Heart left ventricle (tissue), 16 donors: ENCODE data around the gene EML1. TPM values are rescaled to one million over a fixed set of nuclear protein-coding genes. Genes with fewer than 3 reads are reported as not detected.

Experiments used
- ATAC-seq, 4 donors: fragments of 200-7000 bp; cut with Tn5 transposase; one replicate each; pipeline ENCODE4 v1.9.1; 2020 to 2022; ENCODE audit warnings: moderate library complexity in 4 of 4, mild to moderate bottlenecking in 3 of 4, moderate number of reproducible peaks in 1 of 4
- DNase-seq, 5 donors: peaks; one replicate each; pipeline ENCODE4 v3.0.0-alpha.2; 2020
- H3K27ac ChIP-seq, 12 donors: fragments of 200-600 bp; sonication (generic) in 4 of 12; one replicate each; pipeline versions ENCODE4 v1.5.0 to v1.8.0; 2016 to 2022; ENCODE audit warnings: mild to moderate bottlenecking in 2 of 12
- H3K27me3 ChIP-seq, 9 donors: fragments of 200-600 bp; sonication (generic) in 2 of 9; one replicate each; pipeline versions ENCODE4 v1.5.1 to v1.8.0; 2016 to 2022; ENCODE audit warnings: mild to moderate bottlenecking in 3 of 9
- H3K36me3 ChIP-seq, 9 donors: fragments of 200-600 bp; sonication (generic) in 2 of 9; one replicate each; pipeline versions ENCODE4 v1.5.0 to v1.8.0; 2018 to 2022; ENCODE audit warnings: mild to moderate bottlenecking in 2 of 9
- H3K4me1 ChIP-seq, 12 donors: fragments of 200-600 bp; sonication (generic) in 4 of 12; one replicate each; pipeline versions ENCODE4 v1.5.0 to v1.8.0; 2016 to 2022; ENCODE audit warnings: mild to moderate bottlenecking in 3 of 12
- H3K4me3 ChIP-seq, 12 donors: fragments of 200-600 bp; sonication (generic) in 4 of 12; one replicate each; pipeline versions ENCODE4 v1.5.0 to v1.8.0; 2017 to 2022; ENCODE audit warnings: mild to moderate bottlenecking in 9 of 12, moderate library complexity in 4 of 12
- H3K9me3 ChIP-seq, 12 donors: fragments of 200-600 bp; sonication (generic) in 4 of 12; one replicate each; pipeline versions ENCODE4 v1.5.0 to v1.8.0; 2016 to 2022; ENCODE audit warnings: mild to moderate bottlenecking in 1 of 12
- CTCF ChIP-seq, 12 donors: fragments of 200-600 bp; sonication (generic) in 4 of 12; IDR thresholded peaks; one replicate each; pipeline versions ENCODE4 v1.5.0 to v1.8.0; 2018 to 2022; ENCODE audit warnings: antibody characterized with exemption in 12 of 12, mild to moderate bottlenecking in 5 of 12
- POLR2A ChIP-seq, 2 donors: fragments of 450-650 bp; IDR thresholded peaks; one replicate each; pipeline ENCODE4 v1.6.1; 2017; ENCODE audit warnings: antibody characterized with exemption in 2 of 2, mild to moderate bottlenecking in 2 of 2, moderate library complexity in 2 of 2
- WGBS, 4 donors: extraction: QIAGEN DNeasy Blood & Tissue Kit in 2 of 4; methylation state at CpG; one replicate each; pipeline versions ENCODE4 v1.1.5 to v1.1.7; 2013 to 2018; 5-methylcytosine and 5-hydroxymethylcytosine counted together
- intact Hi-C, 10 donors: fragments of 100-400 bp; cut with DNase I; formaldehyde crosslinking; loops; one replicate each; pipeline versions ENCODE4 v1.11.1 to v1.14.2; 2022
- polyA plus RNA-seq, 2 donors: library from polyadenylated mRNA; stranded (reverse); fragments of 200-250 nt; gene quantifications; one replicate each; pipeline ENCODE4 v1.2.3, GENCODE V29; 2013
- total RNA-seq, 9 donors: library from RNA; depleted of rRNA in 2 of 9; stranded (reverse); fragments of >200 nt in 2 of 9; fragmentation: NEBNext Ultra II Directional in 3 of 9; extraction: Animal tissue kit (Norgen Biotek cat#: 25700) in 3 of 9; gene quantifications; one replicate each; pipeline versions ENCODE4 v1.1.0 to v1.2.4, GENCODE V29; 2016 to 2023
- donor health status: ischemic (EF 13 %, LVEDD 7.1; RV severe dilation, severe dysfunction).
- donor health status: healthy with polysubstance abuse.
- donor health status: DM: no; HTN: yes; CAD: no.
- donor health status: DM: no; HTN: no; CAD: no.
- donor health status: ischemic (EF 25% LVEDD 6.9; RV normal size, moderate dysfunction).
- donor health status: ischemic (EF 25% LVEDD 5.7; RV mildly dilated, moderate dysfunction).
- donor health status: healthy.
- donor health status: DM: yes; HTN: yes; CAD: no.
- donor health status: ischemic (EF 35%, LVEDD 5.7; RV mildly dilated, moderate dysfunction).
- donor health status: nonischemic (EF 11% LVEDD 7.7; RV severe dilation, severe dysfunction).
- donor health status: DM: yes; HTN: yes; CAD: no.
- donor health status: PGD.
- donor health status: ischemic (EF 29% LVEDD 5.4; RV normal size, mild dysfunction).
- donor health status: nonischemic (EF 23%, LVEDD 6.1; RV moderate dilation, normal function).

The EML1 gene
- total and polyA plus RNA-seq, 11 donors, result 7.4 to 49.7 (median 39.3) TPM

- TF ChIP-seq CTCF (IDR thresholded peaks at IDR 0.05) (no peak), POLR2A (IDR thresholded peaks at IDR 0.05) (no peak)
- intact Hi-C loops, result loop anchor here in 5 of 10 donors (5.0 to 10.0 kb wide), 3 partner anchors 62 to 90 kb away; no protein-coding TSS in a partner anchor
These were observed 4.0 kb downstream of the EML1 start for GRCh38 chr14:99797231-99797630.

GRCh38 chr14:99800781-99801180 is 7.6 kb downstream of the EML1 start:
- Histone ChIP-seq H3K27me3 (no peaks in the 10 kb centered on the region), H3K4me1 (peaks cover 0 to 10% (median 0%) of the 10 kb centered on the region in 12 donors), H3K27ac (no peak overlapping the region), H3K4me3 (no peak overlapping the region), H3K9me3 (no peaks in the 10 kb centered on the region), H3K36me3 (no peaks in the 10 kb centered on the region)
- TF ChIP-seq POLR2A (IDR thresholded peaks at IDR 0.05), result no peak
- no peak for TF ChIP-seq CTCF (IDR thresholded peaks at IDR 0.05)
- 92 to 96% (median 92%) methylated on average over 5 of the region's 5 CpGs for WGBS, 4 donors
- intact Hi-C loops, result no loop called here
- ATAC-seq (peak in 1 of 4 donors; percentile 21), DNase-seq (no peak)

More at GRCh38 chr14:99797231-99797630, 4.0 kb downstream of the EML1 start:
- Histone ChIP-seq H3K4me3 (no peak overlapping the region), H3K36me3 (no peaks in the 10 kb centered on the region), H3K4me1 (peaks cover 0 to 23% (median 14%) of the 10 kb centered on the region in 12 donors), H3K9me3 (no peaks in the 10 kb centered on the region), H3K27ac (no peak overlapping the region), H3K27me3 (peaks cover 0 to 12% (median 0%) of the 10 kb centered on the region in 9 donors)
- ATAC-seq (no peak), DNase-seq (no peak)

GRCh38 chr14:99802301-99803105 is 9.3 kb downstream of the EML1 start:
- DNase-seq, result no peak
- no peaks in the 10 kb centered on the region for H3K9me3 ChIP-seq
- no peak for TF ChIP-seq CTCF (IDR thresholded peaks at IDR 0.05)
- TF ChIP-seq POLR2A (IDR thresholded peaks at IDR 0.05), result no peak
- no peaks in the 10 kb centered on the region for H3K36me3 ChIP-seq
- 78 to 83% (median 82%) methylated on average over 12 to 13 of the region's 13 CpGs for WGBS, 4 donors
- H3K27ac ChIP-seq, result no peak overlapping the region
- ATAC-seq, result no peak
- H3K4me1 ChIP-seq, result peaks cover 0 to 22% (median 3%) of the 10 kb centered on the region in 12 donors
- intact Hi-C loops, result no loop called here
- no peaks in the 10 kb centered on the region for H3K27me3 ChIP-seq
- no peak overlapping the region for H3K4me3 ChIP-seq

GRCh38 chr14:99803106-99803775 is 10.0 kb downstream of the EML1 start:
- ATAC-seq, result no peak
- no peaks in the 10 kb centered on the region for H3K9me3 ChIP-seq
- no peak for TF ChIP-seq POLR2A (IDR thresholded peaks at IDR 0.05)
- TF ChIP-seq CTCF (IDR thresholded peaks at IDR 0.05), result no peak
- no peak overlapping the region for H3K4me3 ChIP-seq
- peaks cover 0 to 28% (median 7%) of the 10 kb centered on the region in 12 donors for H3K4me1 ChIP-seq
- no peak for DNase-seq
- H3K36me3 ChIP-seq, result no peaks in the 10 kb centered on the region
- no peaks in the 10 kb centered on the region for H3K27me3 ChIP-seq
- H3K27ac ChIP-seq, result no peak overlapping the region
- WGBS, 4 donors, result 73 to 79% (median 77%) methylated on average over 14 of the region's 14 CpGs
- intact Hi-C loops, result no loop called here
